A549 (cell line): ENCODE data around the gene PYGO1.

Source experiments
- CEBPB ChIP-seq, 2 experiments: fragments of >200 bp in 1 of 2; sonication (Bioruptor Twin) in 1 of 2; formaldehyde crosslinking in 1 of 2; IDR thresholded peaks; 2 replicates each; pipeline ENCODE4 v1.6.1; 2012 to 2016
- CHD4 ChIP-seq: fragments of 200-600 bp; sonication (generic); IDR thresholded peaks from 2 replicates; pipeline ENCODE4 v1.6.1; 2016; ENCODE audit warnings: antibody characterized with exemption, mild to moderate bottlenecking, borderline replicate concordance
- ELK1 ChIP-seq: fragments of 150-350 bp; IDR thresholded peaks from 2 replicates; pipeline ENCODE4 v1.6.1; 2014; ENCODE audit warnings: low read depth, mild to moderate bottlenecking, low read length
- FOSB ChIP-seq: fragments of 250-450 bp; sonication (Bioruptor Pico); IDR thresholded peaks from 2 replicates; pipeline ENCODE4 v1.5.0; 2020; ENCODE audit warnings: mild to moderate bottlenecking, moderate library complexity
- MYC ChIP-seq: IDR thresholded peaks from 2 replicates; pipeline ENCODE4 v1.6.1; 2012; ENCODE audit warnings: mild to moderate bottlenecking, inconsistent platforms, low read length, improper control_type of control experiment, borderline replicate concordance
- POLR2A ChIP-seq: IDR thresholded peaks from 2 replicates; pipeline ENCODE4 v1.6.1; 2012; ENCODE audit warnings: mild to moderate bottlenecking, low read length
- RAD21 ChIP-seq, 2 experiments: fragments of >200 bp in 1 of 2; sonication (Bioruptor Twin) in 1 of 2; formaldehyde crosslinking in 1 of 2; IDR thresholded peaks in 1 of 2; conservative IDR thresholded peaks in 1 of 2; 2 replicates in 1 of 2; 3 replicates in 1 of 2; pipeline ENCODE4 v1.6.1; 2012 to 2018; ENCODE audit warnings: inconsistent platforms in 1 of 2
- ZC3H11A ChIP-seq: fragments of 450-650 bp; IDR thresholded peaks from 2 replicates; pipeline ENCODE4 v1.6.1; 2014; ENCODE audit warnings: antibody characterized with exemption, mild to moderate bottlenecking
- TF ChIP-seq, protein P1 (sequence below): fragments of >200 bp; sonication (Bioruptor Twin); formaldehyde crosslinking; IDR thresholded peaks from 3 replicates; pipeline ENCODE4 v1.5.1; 2016
- TF ChIP-seq, protein P2 (sequence below): fragments of 200-600 bp; sonication (generic); IDR thresholded peaks from 2 replicates; pipeline ENCODE4 v1.6.1; 2016; ENCODE audit warnings: antibody characterized with exemption, mild to moderate bottlenecking, moderate library complexity

DNA sequence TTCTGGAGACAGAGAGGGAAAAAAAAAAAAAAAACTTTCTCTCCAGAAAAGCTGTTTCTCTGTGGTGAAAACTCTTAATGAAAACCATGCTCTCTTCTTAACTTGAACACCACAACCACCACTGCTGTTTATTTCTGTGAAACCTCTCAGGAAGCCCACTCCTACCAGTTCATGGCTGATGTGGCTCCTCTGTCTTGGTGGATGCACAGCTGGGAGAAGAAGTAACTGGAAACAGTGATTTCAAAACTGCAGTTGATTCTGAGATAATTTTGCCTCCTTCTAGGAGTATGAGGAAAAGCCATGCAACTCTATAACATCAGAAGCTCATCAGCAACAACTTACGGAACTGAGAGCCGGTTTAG lies 40.2 kb upstream of the PYGO1 start:
- TF ChIP-seq, protein P1, sequence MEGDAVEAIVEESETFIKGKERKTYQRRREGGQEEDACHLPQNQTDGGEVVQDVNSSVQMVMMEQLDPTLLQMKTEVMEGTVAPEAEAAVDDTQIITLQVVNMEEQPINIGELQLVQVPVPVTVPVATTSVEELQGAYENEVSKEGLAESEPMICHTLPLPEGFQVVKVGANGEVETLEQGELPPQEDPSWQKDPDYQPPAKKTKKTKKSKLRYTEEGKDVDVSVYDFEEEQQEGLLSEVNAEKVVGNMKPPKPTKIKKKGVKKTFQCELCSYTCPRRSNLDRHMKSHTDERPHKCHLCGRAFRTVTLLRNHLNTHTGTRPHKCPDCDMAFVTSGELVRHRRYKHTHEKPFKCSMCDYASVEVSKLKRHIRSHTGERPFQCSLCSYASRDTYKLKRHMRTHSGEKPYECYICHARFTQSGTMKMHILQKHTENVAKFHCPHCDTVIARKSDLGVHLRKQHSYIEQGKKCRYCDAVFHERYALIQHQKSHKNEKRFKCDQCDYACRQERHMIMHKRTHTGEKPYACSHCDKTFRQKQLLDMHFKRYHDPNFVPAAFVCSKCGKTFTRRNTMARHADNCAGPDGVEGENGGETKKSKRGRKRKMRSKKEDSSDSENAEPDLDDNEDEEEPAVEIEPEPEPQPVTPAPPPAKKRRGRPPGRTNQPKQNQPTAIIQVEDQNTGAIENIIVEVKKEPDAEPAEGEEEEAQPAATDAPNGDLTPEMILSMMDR, result no peak
- TF ChIP-seq CHD4 (no peak), MYC (no peak), POLR2A (no peak), RAD21 (conservative IDR thresholded peaks at IDR 0.05 in 1 of 2, IDR thresholded peaks at IDR 0.05 in 1 of 2) (no peak), ZC3H11A (no peak), ELK1 (no peak), CEBPB (IDR thresholded peaks at IDR 0.05) (no peak), FOSB (no peak)
- TF ChIP-seq, protein P2, sequence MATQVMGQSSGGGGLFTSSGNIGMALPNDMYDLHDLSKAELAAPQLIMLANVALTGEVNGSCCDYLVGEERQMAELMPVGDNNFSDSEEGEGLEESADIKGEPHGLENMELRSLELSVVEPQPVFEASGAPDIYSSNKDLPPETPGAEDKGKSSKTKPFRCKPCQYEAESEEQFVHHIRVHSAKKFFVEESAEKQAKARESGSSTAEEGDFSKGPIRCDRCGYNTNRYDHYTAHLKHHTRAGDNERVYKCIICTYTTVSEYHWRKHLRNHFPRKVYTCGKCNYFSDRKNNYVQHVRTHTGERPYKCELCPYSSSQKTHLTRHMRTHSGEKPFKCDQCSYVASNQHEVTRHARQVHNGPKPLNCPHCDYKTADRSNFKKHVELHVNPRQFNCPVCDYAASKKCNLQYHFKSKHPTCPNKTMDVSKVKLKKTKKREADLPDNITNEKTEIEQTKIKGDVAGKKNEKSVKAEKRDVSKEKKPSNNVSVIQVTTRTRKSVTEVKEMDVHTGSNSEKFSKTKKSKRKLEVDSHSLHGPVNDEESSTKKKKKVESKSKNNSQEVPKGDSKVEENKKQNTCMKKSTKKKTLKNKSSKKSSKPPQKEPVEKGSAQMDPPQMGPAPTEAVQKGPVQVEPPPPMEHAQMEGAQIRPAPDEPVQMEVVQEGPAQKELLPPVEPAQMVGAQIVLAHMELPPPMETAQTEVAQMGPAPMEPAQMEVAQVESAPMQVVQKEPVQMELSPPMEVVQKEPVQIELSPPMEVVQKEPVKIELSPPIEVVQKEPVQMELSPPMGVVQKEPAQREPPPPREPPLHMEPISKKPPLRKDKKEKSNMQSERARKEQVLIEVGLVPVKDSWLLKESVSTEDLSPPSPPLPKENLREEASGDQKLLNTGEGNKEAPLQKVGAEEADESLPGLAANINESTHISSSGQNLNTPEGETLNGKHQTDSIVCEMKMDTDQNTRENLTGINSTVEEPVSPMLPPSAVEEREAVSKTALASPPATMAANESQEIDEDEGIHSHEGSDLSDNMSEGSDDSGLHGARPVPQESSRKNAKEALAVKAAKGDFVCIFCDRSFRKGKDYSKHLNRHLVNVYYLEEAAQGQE, result no peak
